Spleen (tissue), 7 donors: ENCODE data around the gene NFIC.

Experiments used
- POLR2A ChIP-seq, 3 donors: fragments of 450-650 bp; IDR thresholded peaks; one replicate each; pipeline ENCODE4 v1.5.1; 2017; ENCODE audit warnings: antibody characterized with exemption in 3 of 3, mild to moderate bottlenecking in 1 of 3
- POLR2AphosphoS5 ChIP-seq, 3 donors: sonication (generic); formaldehyde crosslinking; IDR thresholded peaks; one replicate each; pipeline ENCODE4 v1.5.1; 2017; ENCODE audit warnings: antibody characterized with exemption in 3 of 3
- TF ChIP-seq, protein P1 (sequence below), 11 experiments: fragments of 200-600 bp in 7 of 11; fragments of 450-650 bp in 4 of 11; sonication (generic) in 4 of 11; IDR thresholded peaks in 8 of 11; conservative IDR thresholded peaks in 3 of 11; 1 replicate in 7 of 11; 2 replicates in 4 of 11; pipeline versions ENCODE4 v1.4.0 to v1.8.0; 2016 to 2021; ENCODE audit warnings: antibody characterized with exemption in 11 of 11, inconsistent platforms in 4 of 11, mild to moderate bottlenecking in 1 of 11
- donor health status: DM: no; HTN: no; CAD: no; lungs with moderate emphysema.
- donor health status: DM: no; HTN: no; CAD: no.
- donor health status: DM: no; HTN: no; CAD: no.

GRCh38 chr19:3423183-3423829, 56.9 kb downstream of the NFIC start:
- TF ChIP-seq, protein P1, sequence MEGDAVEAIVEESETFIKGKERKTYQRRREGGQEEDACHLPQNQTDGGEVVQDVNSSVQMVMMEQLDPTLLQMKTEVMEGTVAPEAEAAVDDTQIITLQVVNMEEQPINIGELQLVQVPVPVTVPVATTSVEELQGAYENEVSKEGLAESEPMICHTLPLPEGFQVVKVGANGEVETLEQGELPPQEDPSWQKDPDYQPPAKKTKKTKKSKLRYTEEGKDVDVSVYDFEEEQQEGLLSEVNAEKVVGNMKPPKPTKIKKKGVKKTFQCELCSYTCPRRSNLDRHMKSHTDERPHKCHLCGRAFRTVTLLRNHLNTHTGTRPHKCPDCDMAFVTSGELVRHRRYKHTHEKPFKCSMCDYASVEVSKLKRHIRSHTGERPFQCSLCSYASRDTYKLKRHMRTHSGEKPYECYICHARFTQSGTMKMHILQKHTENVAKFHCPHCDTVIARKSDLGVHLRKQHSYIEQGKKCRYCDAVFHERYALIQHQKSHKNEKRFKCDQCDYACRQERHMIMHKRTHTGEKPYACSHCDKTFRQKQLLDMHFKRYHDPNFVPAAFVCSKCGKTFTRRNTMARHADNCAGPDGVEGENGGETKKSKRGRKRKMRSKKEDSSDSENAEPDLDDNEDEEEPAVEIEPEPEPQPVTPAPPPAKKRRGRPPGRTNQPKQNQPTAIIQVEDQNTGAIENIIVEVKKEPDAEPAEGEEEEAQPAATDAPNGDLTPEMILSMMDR (IDR thresholded peaks at IDR 0.05 in 8 of 11, conservative IDR thresholded peaks at IDR 0.05 in 3 of 11) = no peak
- TF ChIP-seq POLR2A (IDR thresholded peaks at IDR 0.05) (no peak), POLR2AphosphoS5 (IDR thresholded peaks at IDR 0.05) (peak; percentile 36 to 72 (median 68))
